IPS-18c (cell line): ENCODE measurements around the gene TDRD7.
"Not testable (repeated sequence)": the region's sequence is repeated elsewhere in the genome, so short reads cannot be mapped to it uniquely, and the experiment has no call there.

Experiments used
- H3K4me3 ChIP-seq: 2 replicates; pipeline ENCODE4 v1.7.0; 2013; ENCODE audit warnings: low read depth, mild to moderate bottlenecking, low read length, moderate library complexity; ENCODE audit not compliant: insufficient read depth
- H3K9me3 ChIP-seq: one replicate; pipeline ENCODE4 v1.6.1; 2013; ENCODE audit warnings: mild to moderate bottlenecking, low read length, moderate library complexity; ENCODE audit not compliant: control insufficient read depth, insufficient read depth

The TDRD7 gene

GRCh38 chr9:97480749-97481148 is 68.9 kb downstream of the TDRD7 start:
- Histone ChIP-seq H3K9me3 (no peaks in the 10 kb centered on the region), H3K4me3 (no peak overlapping the region)

- Histone ChIP-seq H3K9me3 (no peaks in the 10 kb centered on the region), H3K4me3 (no peak overlapping the region)
These were observed 72.2 kb downstream of the TDRD7 start for GRCh38 chr9:97484134-97484533.

- Histone ChIP-seq H3K9me3 (no peaks in the 10 kb centered on the region), H3K4me3 (no peak overlapping the region)
These were observed 75.2 kb downstream of the TDRD7 start for GRCh38 chr9:97487107-97487506.

GRCh38 chr9:97487861-97488260 is 76.0 kb downstream of the TDRD7 start:
- no peaks in the 10 kb centered on the region for H3K9me3 ChIP-seq
- no peak overlapping the region for H3K4me3 ChIP-seq

GRCh38 chr9:97491216-97491999 is 79.5 kb downstream of the TDRD7 start:
- H3K4me3 ChIP-seq: no peak overlapping the region

GRCh38 chr9:97497558-97498375 is 85.9 kb downstream of the TDRD7 start:
- H3K9me3 ChIP-seq, H3K4me3 ChIP-seq: not testable (repeated sequence)

More at GRCh38 chr9:97491216-97491999, 79.5 kb downstream of the TDRD7 start:
- no peaks in the 10 kb centered on the region for H3K9me3 ChIP-seq

- not testable (repeated sequence) for H3K9me3 ChIP-seq, H3K4me3 ChIP-seq
These were observed 87.0 kb downstream of the TDRD7 start for GRCh38 chr9:97498846-97499245.

- Histone ChIP-seq H3K9me3 (no peaks in the 10 kb centered on the region), H3K4me3 (no peak overlapping the region)
These were observed 88.4 kb downstream of the TDRD7 start for GRCh38 chr9:97500263-97500662.

- H3K4me3 ChIP-seq: peak overlapping the region; percentile 44; the same call in 1 of the 2 replicates
- no peaks in the 10 kb centered on the region for H3K9me3 ChIP-seq
These were observed 88.9 kb downstream of the TDRD7 start for GRCh38 chr9:97500765-97501176.

GRCh38 chr9:97501177-97501971 is 89.5 kb downstream of the TDRD7 start, which contains the start of gene TMOD1:
Gene TMOD1 (plus strand): TSS chr9:97501666. CDS start chr9:97524189, 22,523 bp downstream.
- H3K4me3 ChIP-seq: peak within 1 kb of the TSS; percentile 60

GRCh38 chr9:97501972-97502221 is 90.0 kb downstream of the TDRD7 start:
- Histone ChIP-seq H3K4me3 (peak overlapping the region; percentile 60), H3K9me3 (no peaks in the 10 kb centered on the region)

More at GRCh38 chr9:97501177-97501971, 89.5 kb downstream of the TDRD7 start, which contains the start of gene TMOD1:
- no peaks in the 10 kb centered on the region for H3K9me3 ChIP-seq

GRCh38 chr9:97502222-97502983 is 90.5 kb downstream of the TDRD7 start:
- peak overlapping the region; percentile 60 for H3K4me3 ChIP-seq
- H3K9me3 ChIP-seq: no peaks in the 10 kb centered on the region

- H3K4me3 ChIP-seq: peak overlapping the region; percentile 60
These were observed 91.3 kb downstream of the TDRD7 start for GRCh38 chr9:97502984-97503861.

GRCh38 chr9:97503862-97504210 is 91.9 kb downstream of the TDRD7 start:
- Histone ChIP-seq H3K9me3 (no peaks in the 10 kb centered on the region), H3K4me3 (no peak overlapping the region)

More at GRCh38 chr9:97502984-97503861, 91.3 kb downstream of the TDRD7 start:
- H3K9me3 ChIP-seq: no peaks in the 10 kb centered on the region

- Histone ChIP-seq H3K4me3 (no peak overlapping the region), H3K9me3 (no peaks in the 10 kb centered on the region)
These were observed 92.7 kb downstream of the TDRD7 start for GRCh38 chr9:97504381-97505216.
